HepG2 (cell line): ENCODE results near the gene LRRC25. TPM values are rescaled to one million over a fixed set of nuclear protein-coding genes. Genes with fewer than 3 reads are reported as not detected.

Experiments
- ATAC-seq: fragments of 200-7000 bp; cut with Tn5 transposase; 3 replicates; pipeline ENCODE4 v1.9.1; 2020; ENCODE audit warnings: mild to moderate bottlenecking, moderate library complexity
- BruUV-seq: library from RNA; stranded (reverse); fragments of 400-500 nt; replicated peaks from 2 replicates; lab custom pipeline; 2021; lab: Mats Ljungman, UMichigan
- CTCF ChIA-PET: fragments of 300-600 bp; formaldehyde crosslinking; extraction: SDS; loops from one replicate; lab custom pipeline; 2021; ENCODE audit warnings: low total read pairs, inconsistent platforms, low intra/inter-chr PET ratio; lab: Yijun Ruan, JAX
- POLR2A ChIA-PET: fragments of 350-600 bp; sonication (Branson Sonifier 250); formaldehyde crosslinking; loops from one replicate; lab custom pipeline; 2020; ENCODE audit warnings: antibody characterized with exemption, inconsistent platforms; lab: Yijun Ruan, JAX
- DNase-seq: peaks from one replicate; pipeline ENCODE4 v3.0.0-alpha.2; 2015; ENCODE audit warnings: low spot score
- FAIRE-seq: peaks from 3 replicates; lab custom pipeline; 2011; peaks lifted over from hg19 to GRCh38; lab: Jason Lieb, UNC
- H2AFZ ChIP-seq: one replicate; pipeline ENCODE4 v1.6.1; 2011; ENCODE audit warnings: low read length, inconsistent platforms
- H3K27ac ChIP-seq: fragments of 300-600 bp; 3 replicates; pipeline ENCODE4 v1.8.0; 2011; ENCODE audit warnings: mixed run types, mild to moderate bottlenecking, mixed read lengths, low read length, inconsistent platforms; ENCODE audit not compliant: insufficient read depth; ENCODE audit errors: extremely low read length
- H3K27me3 ChIP-seq, 2 experiments: fragments of 200-600 bp in 1 of 2; 2 replicates in 1 of 2; 3 replicates in 1 of 2; pipeline versions ENCODE4 v1.6.0 to v1.8.0; 2011; ENCODE audit warnings: low read length in 2 of 2, mild to moderate bottlenecking in 2 of 2, moderate library complexity in 2 of 2, inconsistent platforms in 1 of 2; ENCODE audit not compliant: insufficient read depth in 2 of 2, control insufficient read depth in 1 of 2
- H3K36me3 ChIP-seq, 2 experiments: fragments of 200-600 bp in 1 of 2; replicated peaks in 1 of 2; 2 replicates in 1 of 2; 3 replicates in 1 of 2; pipeline versions ENCODE4 v1.5.1 to v1.8.0; 2011; ENCODE audit warnings: low read length in 2 of 2, inconsistent platforms in 1 of 2; ENCODE audit not compliant: insufficient read depth in 2 of 2, control insufficient read depth in 1 of 2
- H3K4me1 ChIP-seq: 2 replicates; pipeline ENCODE4 v1.5.1; 2012; ENCODE audit warnings: low read length, inconsistent platforms; ENCODE audit not compliant: insufficient read depth
- H3K4me2 ChIP-seq: 2 replicates; pipeline ENCODE4 v1.6.0; 2011; ENCODE audit warnings: low read depth, low read length, inconsistent platforms
- H3K4me3 ChIP-seq, 3 experiments: fragments of 200-600 bp in 1 of 3; sonication (generic), shearing (Covaris generic) in 1 of 3; replicated peaks in 1 of 3; 2 replicates each; pipeline ENCODE4 v1.5.1; 2011 to 2016; ENCODE audit warnings: low read length in 3 of 3, inconsistent platforms in 2 of 3, low read depth in 2 of 3, mild to moderate bottlenecking in 2 of 3, control low read depth in 1 of 3, mixed read lengths in 1 of 3; ENCODE audit not compliant: insufficient read depth in 1 of 3
- H3K79me2 ChIP-seq: one replicate; pipeline ENCODE4 v1.6.1; 2011; ENCODE audit warnings: low read length, inconsistent platforms; ENCODE audit not compliant: insufficient read depth
- H3K9ac ChIP-seq: 2 replicates; pipeline ENCODE4 v1.6.0; 2011; ENCODE audit warnings: mild to moderate bottlenecking, low read depth, low read length, inconsistent platforms; ENCODE audit not compliant: insufficient read depth
- H3K9me3 ChIP-seq: 2 replicates; pipeline ENCODE4 v1.5.1; 2012; ENCODE audit warnings: mild to moderate bottlenecking, low read length
- H4K20me1 ChIP-seq: 2 replicates; pipeline ENCODE4 v1.6.0; 2011; ENCODE audit warnings: inconsistent platforms, mild to moderate bottlenecking, low read length, moderate library complexity; ENCODE audit not compliant: insufficient read depth
- ATAD3A ChIP-seq: sonication (generic); formaldehyde crosslinking; IDR thresholded peaks from 2 replicates; pipeline ENCODE4 v1.4.0; 2020; ENCODE audit warnings: missing genetic modification reagents
- EED ChIP-seq: sonication (generic); formaldehyde crosslinking; IDR thresholded peaks from 2 replicates; pipeline ENCODE4 v1.5.0; 2020; ENCODE audit warnings: mild to moderate bottlenecking, missing genetic modification reagents
- IKZF4 ChIP-seq: sonication (generic); formaldehyde crosslinking; IDR thresholded peaks from 2 replicates; pipeline ENCODE4 v1.5.1; 2020; ENCODE audit warnings: borderline replicate concordance, mild to moderate bottlenecking, low read depth, missing genetic modification reagents; ENCODE audit errors: not compliant biosample characterization
- PHB2 ChIP-seq: fragments of 450-650 bp; IDR thresholded peaks from 2 replicates; pipeline ENCODE4 v1.6.1; 2018; ENCODE audit not compliant: partially characterized antibody
- POLR2AphosphoS5 ChIP-seq: IDR thresholded peaks from 2 replicates; pipeline ENCODE4 v1.6.1; 2012; ENCODE audit warnings: low read depth, low read length
- RAD21 ChIP-seq: fragments of 450-650 bp; formaldehyde crosslinking; IDR thresholded peaks from 2 replicates; pipeline ENCODE4 v1.5.0; 2020; ENCODE audit warnings: mild to moderate bottlenecking
- RARG ChIP-seq: sonication (generic); formaldehyde crosslinking; IDR thresholded peaks from 2 replicates; pipeline ENCODE4 v1.4.0; 2020; ENCODE audit warnings: low read depth, mild to moderate bottlenecking, missing genetic modification reagents
- ZFY ChIP-seq: sonication (generic); formaldehyde crosslinking; IDR thresholded peaks from 2 replicates; pipeline ENCODE4 v1.4.0; 2020; ENCODE audit warnings: missing genetic modification reagents
- ZNF326 ChIP-seq: sonication (generic); formaldehyde crosslinking; IDR thresholded peaks from 2 replicates; pipeline ENCODE4 v1.4.0; 2020; ENCODE audit warnings: missing genetic modification reagents, borderline replicate concordance
- ZNF337 ChIP-seq: sonication (generic); formaldehyde crosslinking; IDR thresholded peaks from 2 replicates; pipeline ENCODE4 v1.5.1; 2020; ENCODE audit warnings: missing genetic modification reagents, low read depth, mild to moderate bottlenecking, borderline replicate concordance
- ZNF605 ChIP-seq: sonication (generic); formaldehyde crosslinking; IDR thresholded peaks from 2 replicates; pipeline ENCODE4 v1.8.0; 2022; ENCODE audit warnings: mild to moderate bottlenecking, missing genetic modification reagents
- ZNF737 ChIP-seq: sonication (generic); formaldehyde crosslinking; IDR thresholded peaks from 2 replicates; pipeline ENCODE4 v1.5.0; 2020; ENCODE audit warnings: missing genetic modification reagents, mild to moderate bottlenecking, borderline replicate concordance
- ZNF850 ChIP-seq: sonication (generic); formaldehyde crosslinking; conservative IDR thresholded peaks from 2 replicates; pipeline ENCODE4 v1.9.0; 2021; ENCODE audit warnings: mild to moderate bottlenecking, missing genetic modification reagents
- ZSCAN20 ChIP-seq: sonication (generic); formaldehyde crosslinking; IDR thresholded peaks from 2 replicates; pipeline ENCODE4 v1.4.0; 2020; ENCODE audit warnings: missing genetic modification reagents, mild to moderate bottlenecking, borderline replicate concordance
- WGBS: methylation state at CpG from one replicate; pipeline ENCODE4 v1.1.6; 2017; ENCODE audit warnings: low lambda C conversion rate; 5-methylcytosine and 5-hydroxymethylcytosine counted together
- in situ Hi-C: cut with HindIII; loops from 2 replicates; pipeline ENCODE4 v1.10.0; 2017; ENCODE audit warnings: low pct_unique_long_range_greater_than_20kb; ENCODE audit not compliant: extremely low pct_ligation_motif_present
- intact Hi-C: fragments of 100-400 bp; cut with micrococcal nuclease; formaldehyde crosslinking; loops from one replicate; pipeline ENCODE4 v1.10.0; 2022; ENCODE audit not compliant: unreplicated experiment
- polyA plus RNA-seq, 8 experiments: library from polyadenylated mRNA; depleted of rRNA in 3 of 8; stranded (reverse) in 7 of 8; unstranded in 1 of 8; fragments of >200 nt; fragmentation: Illumina TruSeq in 4 of 8; extraction: Trizol in 4 of 8; gene quantifications; 2 replicates each; pipeline versions ENCODE4 v1.2.1 to v1.2.3, GENCODE V29; 2011 to 2016; ENCODE audit warnings: low read depth in 4 of 8, missing spikeins in 1 of 8, mixed read lengths in 1 of 8; ENCODE audit not compliant: insufficient read depth in 1 of 8
- total RNA-seq, 5 experiments: library from RNA; depleted of rRNA; stranded (reverse); fragments of >200 nt; fragmentation: Illumina TruSeq; extraction: Trizol; gene quantifications; 2 replicates each; pipeline ENCODE4 v1.2.3, GENCODE V29; 2016; ENCODE audit warnings: low read depth in 1 of 5
- TF ChIP-seq, protein P1 (sequence below): sonication (generic); formaldehyde crosslinking; IDR thresholded peaks from 2 replicates; pipeline ENCODE4 v1.4.0; 2020; ENCODE audit warnings: missing genetic modification reagents, borderline replicate concordance
- TF ChIP-seq, protein P2 (sequence below): sonication (generic); formaldehyde crosslinking; IDR thresholded peaks from 2 replicates; pipeline ENCODE4 v1.4.0; 2020; ENCODE audit warnings: missing genetic modification reagents

LRRC25 gene
- total and polyA plus RNA-seq, 2 of the 13 experiments (the other 11 are each of a cell fraction or from before 2014, with no cell fraction given) = 0.13 to 0.53 TPM

DNA sequence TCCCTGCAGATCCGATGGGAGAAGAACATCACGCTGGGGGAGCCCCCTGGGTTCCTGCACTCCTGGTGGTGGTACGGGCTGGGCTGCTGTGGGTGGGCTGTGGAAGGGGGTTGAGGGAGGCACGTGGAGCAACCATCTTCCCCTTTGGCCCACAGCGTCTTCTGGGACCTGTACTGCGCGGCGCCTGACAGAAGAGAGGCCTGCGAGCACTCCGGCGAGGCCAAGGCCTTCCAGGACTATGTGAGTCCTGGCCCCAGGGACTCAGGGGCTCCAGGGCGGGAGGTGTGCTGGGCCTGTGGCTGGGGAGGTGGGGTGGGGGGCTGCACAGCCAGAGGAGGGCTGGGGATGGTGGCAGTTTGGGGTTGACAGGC is 30.3 kb upstream of the LRRC25 start:
- Histone ChIP-seq H3K4me2 (no peak overlapping the region), H3K27me3 (no peaks in the 10 kb centered on the region), H3K36me3 (peaks cover 1% of the 10 kb centered on the region in 2 experiments; a peak in 2 of 5 replicates), H3K79me2 (peaks cover 9% of the 10 kb centered on the region), H3K4me3 (no peak overlapping the region), H3K9me3 (no peaks in the 10 kb centered on the region), H3K27ac (no peak overlapping the region), H4K20me1 (0 out of 2 replicates have a peak, but pooled peaks cover 2% of the 10 kb centered on the region), H3K9ac (no peak overlapping the region), H2AFZ (no peak overlapping the region), H3K4me1 (no peaks in the 10 kb centered on the region)
- in situ Hi-C loops = no loop called here
- 97% methylated on average over 6 of the region's 12 CpGs for WGBS
- DNase-seq (no peak), FAIRE-seq (no peak), ATAC-seq (no peak)
- intact Hi-C loops = no loop called here
- CTCF ChIA-PET = no interaction called here
- POLR2A ChIA-PET = no interaction called here
- BruUV-seq = no TSS peak
- no peak for TF ChIP-seq ZNF850
- TF ChIP-seq, protein P1, sequence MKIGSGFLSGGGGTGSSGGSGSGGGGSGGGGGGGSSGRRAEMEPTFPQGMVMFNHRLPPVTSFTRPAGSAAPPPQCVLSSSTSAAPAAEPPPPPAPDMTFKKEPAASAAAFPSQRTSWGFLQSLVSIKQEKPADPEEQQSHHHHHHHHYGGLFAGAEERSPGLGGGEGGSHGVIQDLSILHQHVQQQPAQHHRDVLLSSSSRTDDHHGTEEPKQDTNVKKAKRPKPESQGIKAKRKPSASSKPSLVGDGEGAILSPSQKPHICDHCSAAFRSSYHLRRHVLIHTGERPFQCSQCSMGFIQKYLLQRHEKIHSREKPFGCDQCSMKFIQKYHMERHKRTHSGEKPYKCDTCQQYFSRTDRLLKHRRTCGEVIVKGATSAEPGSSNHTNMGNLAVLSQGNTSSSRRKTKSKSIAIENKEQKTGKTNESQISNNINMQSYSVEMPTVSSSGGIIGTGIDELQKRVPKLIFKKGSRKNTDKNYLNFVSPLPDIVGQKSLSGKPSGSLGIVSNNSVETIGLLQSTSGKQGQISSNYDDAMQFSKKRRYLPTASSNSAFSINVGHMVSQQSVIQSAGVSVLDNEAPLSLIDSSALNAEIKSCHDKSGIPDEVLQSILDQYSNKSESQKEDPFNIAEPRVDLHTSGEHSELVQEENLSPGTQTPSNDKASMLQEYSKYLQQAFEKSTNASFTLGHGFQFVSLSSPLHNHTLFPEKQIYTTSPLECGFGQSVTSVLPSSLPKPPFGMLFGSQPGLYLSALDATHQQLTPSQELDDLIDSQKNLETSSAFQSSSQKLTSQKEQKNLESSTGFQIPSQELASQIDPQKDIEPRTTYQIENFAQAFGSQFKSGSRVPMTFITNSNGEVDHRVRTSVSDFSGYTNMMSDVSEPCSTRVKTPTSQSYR = no peak
- no peak for TF ChIP-seq EED (CRISPR knock-in tag)
- TF ChIP-seq IKZF4 (CRISPR knock-in tag) = no peak
- no peak for TF ChIP-seq ZNF605
- TF ChIP-seq ZNF737 (CRISPR knock-in tag) = no peak
- no peak for TF ChIP-seq RAD21
- TF ChIP-seq ZSCAN20 (CRISPR knock-in tag) = no peak
- no peak for TF ChIP-seq PHB2
- no peak for TF ChIP-seq ATAD3A (CRISPR knock-in tag)
- TF ChIP-seq ZNF337 (CRISPR knock-in tag) = no peak
- no peak for TF ChIP-seq RARG (CRISPR knock-in tag)
- no peak for TF ChIP-seq POLR2AphosphoS5
- no peak for TF ChIP-seq ZFY (CRISPR knock-in tag)
- TF ChIP-seq, protein P2, sequence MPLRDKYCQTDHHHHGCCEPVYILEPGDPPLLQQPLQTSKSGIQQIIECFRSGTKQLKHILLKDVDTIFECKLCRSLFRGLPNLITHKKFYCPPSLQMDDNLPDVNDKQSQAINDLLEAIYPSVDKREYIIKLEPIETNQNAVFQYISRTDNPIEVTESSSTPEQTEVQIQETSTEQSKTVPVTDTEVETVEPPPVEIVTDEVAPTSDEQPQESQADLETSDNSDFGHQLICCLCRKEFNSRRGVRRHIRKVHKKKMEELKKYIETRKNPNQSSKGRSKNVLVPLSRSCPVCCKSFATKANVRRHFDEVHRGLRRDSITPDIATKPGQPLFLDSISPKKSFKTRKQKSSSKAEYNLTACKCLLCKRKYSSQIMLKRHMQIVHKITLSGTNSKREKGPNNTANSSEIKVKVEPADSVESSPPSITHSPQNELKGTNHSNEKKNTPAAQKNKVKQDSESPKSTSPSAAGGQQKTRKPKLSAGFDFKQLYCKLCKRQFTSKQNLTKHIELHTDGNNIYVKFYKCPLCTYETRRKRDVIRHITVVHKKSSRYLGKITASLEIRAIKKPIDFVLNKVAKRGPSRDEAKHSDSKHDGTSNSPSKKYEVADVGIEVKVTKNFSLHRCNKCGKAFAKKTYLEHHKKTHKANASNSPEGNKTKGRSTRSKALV (CRISPR knock-in tag) = no peak
- TF ChIP-seq ZNF326 = no peak
